ENCODE results near the gene OCA2. TPM values are rescaled to one million over a fixed set of nuclear protein-coding genes. Genes with fewer than 3 reads are reported as not detected.
"Not testable (repeated sequence)": the region's sequence is repeated elsewhere in the genome, so short reads cannot be mapped to it uniquely, and the experiment has no call there.

The OCA2 gene
- total and polyA plus RNA-seq, 11 donors, result 0.04 to 0.10 (median 0.07) TPM; not detected in 8

DNA sequence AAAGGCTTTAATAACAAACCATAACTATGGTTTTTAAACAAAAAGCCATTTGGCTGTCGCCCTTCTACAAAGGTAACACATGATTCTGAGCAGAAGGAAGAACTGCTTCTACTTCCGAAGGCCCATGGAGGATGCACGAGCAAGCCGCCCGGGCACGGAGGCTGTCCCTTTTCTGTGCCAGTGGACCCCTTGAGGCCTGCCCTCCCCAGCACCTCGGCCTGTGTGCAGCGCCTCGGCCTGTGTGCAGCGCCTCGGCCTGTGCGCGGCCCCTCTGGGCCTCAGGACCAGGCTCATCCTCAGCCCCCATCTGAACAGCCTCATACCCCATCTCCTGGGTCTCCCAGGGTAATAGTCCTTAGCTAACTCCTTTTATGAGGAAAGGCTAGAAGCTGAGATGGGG lies 329.5 kb downstream of the OCA2 start:
- Histone ChIP-seq H3K4me1 (no peaks in the 10 kb centered on the region), H3K36me3 (no peaks in the 10 kb centered on the region), H3K9me3 (peaks cover 0 to 23% (median 0%) of the 10 kb centered on the region in 12 donors), H3K27ac (no peak overlapping the region), H3K27me3 (no peaks in the 10 kb centered on the region), H3K4me3 (no peak overlapping the region)
- TF ChIP-seq POLR2A (IDR thresholded peaks at IDR 0.05), result no peak
- DNase-seq, result no peak
- intact Hi-C loops (cut with DNase I), result no loop called here
- WGBS, 4 donors, result 81 to 95% (median 91%) methylated on average over 10 to 13 of the region's 13 CpGs
- no peak for ATAC-seq

DNA sequence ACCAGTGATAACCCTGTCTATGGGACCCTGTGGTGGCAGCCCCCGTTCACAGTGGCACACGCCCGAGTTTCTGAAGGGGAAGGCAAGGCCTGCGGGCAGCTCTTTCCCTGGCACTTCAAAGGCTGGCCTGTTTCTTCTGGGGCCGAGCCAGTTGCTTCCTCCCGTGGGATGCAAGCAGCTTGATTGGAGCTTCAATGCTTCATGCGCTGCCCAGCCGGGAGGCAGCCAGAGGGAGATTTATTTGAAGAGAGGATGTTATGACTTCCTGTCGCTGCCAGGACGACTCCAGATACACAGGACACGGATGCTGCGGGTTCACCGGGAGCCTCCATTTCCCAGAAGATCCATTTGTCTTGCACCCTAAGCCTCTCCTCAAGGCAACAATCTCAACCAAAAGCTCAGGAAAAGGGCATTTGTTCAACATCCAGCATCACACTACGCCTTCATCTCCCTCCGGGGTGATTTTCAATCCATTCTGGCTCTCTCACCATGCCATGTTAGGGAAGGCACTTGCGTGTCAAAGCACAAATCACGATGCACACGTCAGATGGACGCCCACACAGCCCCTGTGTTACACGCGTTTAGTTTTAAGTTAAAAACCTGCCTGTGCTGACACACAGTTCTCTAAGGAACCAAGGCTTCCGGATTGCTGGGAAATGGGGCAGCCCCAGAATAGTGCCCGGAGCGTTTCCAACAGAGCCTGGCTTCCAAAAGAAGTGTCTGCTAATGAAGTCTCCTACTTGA lies 330.2 kb downstream of the OCA2 start:
- ATAC-seq (no peak), DNase-seq (no peak)
- Histone ChIP-seq H3K36me3 (no peaks in the 10 kb centered on the region), H3K27ac (no peak overlapping the region), H3K4me1 (no peaks in the 10 kb centered on the region), H3K4me3 (no peak overlapping the region), H3K9me3 (peaks cover 0 to 23% (median 0%) of the 10 kb centered on the region in 12 donors), H3K27me3 (no peaks in the 10 kb centered on the region)
- intact Hi-C loops (cut with DNase I), result no loop called here
- WGBS, 4 donors, result 65 to 81% (median 72%) methylated on average over 22 to 24 of the region's 24 CpGs
- no peak for TF ChIP-seq POLR2A (IDR thresholded peaks at IDR 0.05)
- TF ChIP-seq, protein P1, sequence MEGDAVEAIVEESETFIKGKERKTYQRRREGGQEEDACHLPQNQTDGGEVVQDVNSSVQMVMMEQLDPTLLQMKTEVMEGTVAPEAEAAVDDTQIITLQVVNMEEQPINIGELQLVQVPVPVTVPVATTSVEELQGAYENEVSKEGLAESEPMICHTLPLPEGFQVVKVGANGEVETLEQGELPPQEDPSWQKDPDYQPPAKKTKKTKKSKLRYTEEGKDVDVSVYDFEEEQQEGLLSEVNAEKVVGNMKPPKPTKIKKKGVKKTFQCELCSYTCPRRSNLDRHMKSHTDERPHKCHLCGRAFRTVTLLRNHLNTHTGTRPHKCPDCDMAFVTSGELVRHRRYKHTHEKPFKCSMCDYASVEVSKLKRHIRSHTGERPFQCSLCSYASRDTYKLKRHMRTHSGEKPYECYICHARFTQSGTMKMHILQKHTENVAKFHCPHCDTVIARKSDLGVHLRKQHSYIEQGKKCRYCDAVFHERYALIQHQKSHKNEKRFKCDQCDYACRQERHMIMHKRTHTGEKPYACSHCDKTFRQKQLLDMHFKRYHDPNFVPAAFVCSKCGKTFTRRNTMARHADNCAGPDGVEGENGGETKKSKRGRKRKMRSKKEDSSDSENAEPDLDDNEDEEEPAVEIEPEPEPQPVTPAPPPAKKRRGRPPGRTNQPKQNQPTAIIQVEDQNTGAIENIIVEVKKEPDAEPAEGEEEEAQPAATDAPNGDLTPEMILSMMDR (IDR thresholded peaks at IDR 0.05), result no peak

DNA sequence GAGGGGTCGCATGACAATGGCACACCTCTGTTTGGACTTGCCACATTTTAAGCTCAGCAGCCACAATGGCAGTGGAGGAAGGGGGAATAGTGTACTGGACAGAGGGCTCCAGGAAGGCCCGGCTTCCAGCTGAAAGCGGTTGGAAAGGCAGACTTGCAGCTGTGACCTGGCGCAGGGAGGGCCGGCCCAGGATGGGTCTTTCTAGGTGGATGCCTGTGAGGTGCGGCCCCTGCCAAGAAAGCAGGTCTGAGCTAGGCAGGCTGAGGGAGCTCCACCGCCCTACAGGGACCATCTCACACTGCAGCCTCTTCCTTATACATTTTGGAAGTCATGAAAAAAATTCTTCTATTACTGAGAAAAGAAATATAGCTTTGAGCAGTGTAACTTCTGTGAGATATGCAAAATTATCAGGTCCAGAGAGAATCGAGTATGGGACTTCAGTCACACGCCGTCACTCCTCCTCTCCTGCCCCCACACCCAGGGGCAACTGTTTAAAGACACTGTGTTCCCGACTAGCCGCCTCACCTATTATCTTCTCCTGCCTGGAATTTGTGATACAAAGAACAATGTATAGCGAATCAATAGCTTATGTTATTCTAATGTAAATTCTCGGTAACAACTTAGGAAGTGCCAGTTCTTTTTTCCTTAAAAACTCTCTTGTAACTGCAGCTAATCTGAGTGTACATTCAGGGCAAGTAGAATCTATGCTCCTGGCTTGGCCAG lies 331.0 kb downstream of the OCA2 start:
- no peak for DNase-seq
- no peak for TF ChIP-seq POLR2A (IDR thresholded peaks at IDR 0.05)
- TF ChIP-seq, protein P1 (IDR thresholded peaks at IDR 0.05), result no peak
- intact Hi-C loops (cut with DNase I), result no loop called here
- no peaks in the 10 kb centered on the region for H3K4me1 ChIP-seq
- 76 to 81% (median 79%) methylated on average over 14 of the region's 14 CpGs for WGBS, 4 donors
- no peak overlapping the region for H3K27ac ChIP-seq
- H3K9me3 ChIP-seq, result peaks cover 0 to 23% (median 0%) of the 10 kb centered on the region in 12 donors
- no peaks in the 10 kb centered on the region for H3K36me3 ChIP-seq
- ATAC-seq, result no peak
- no peak overlapping the region for H3K4me3 ChIP-seq
- H3K27me3 ChIP-seq, result no peaks in the 10 kb centered on the region

DNA sequence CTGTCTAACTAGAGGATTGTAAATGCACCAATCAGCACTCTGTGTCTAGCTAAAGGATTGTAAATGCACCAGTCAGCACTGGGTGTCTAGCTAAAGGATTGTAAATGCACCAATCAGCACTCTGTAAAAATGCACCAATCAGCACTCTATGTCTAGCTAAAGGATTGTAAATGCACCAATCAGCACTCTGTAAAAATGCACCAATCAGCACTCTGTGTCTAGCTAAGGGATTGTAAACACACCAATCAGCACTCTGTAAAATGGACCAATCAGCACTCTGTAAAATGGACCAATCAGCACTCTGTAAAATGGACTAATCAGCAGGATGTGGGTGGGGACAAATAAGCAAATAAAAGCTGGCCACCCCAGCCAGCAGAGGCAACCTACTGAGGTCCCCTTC lies 331.7 kb downstream of the OCA2 start:
- H3K4me3 ChIP-seq; H3K27ac ChIP-seq; ATAC-seq; H3K4me1 ChIP-seq; H3K36me3 ChIP-seq; DNase-seq; H3K27me3 ChIP-seq; intact Hi-C loops (cut with DNase I): not testable (repeated sequence)
- H3K9me3 ChIP-seq, result peaks cover 0 to 23% (median 0%) of the 10 kb centered on the region in 12 donors

DNA sequence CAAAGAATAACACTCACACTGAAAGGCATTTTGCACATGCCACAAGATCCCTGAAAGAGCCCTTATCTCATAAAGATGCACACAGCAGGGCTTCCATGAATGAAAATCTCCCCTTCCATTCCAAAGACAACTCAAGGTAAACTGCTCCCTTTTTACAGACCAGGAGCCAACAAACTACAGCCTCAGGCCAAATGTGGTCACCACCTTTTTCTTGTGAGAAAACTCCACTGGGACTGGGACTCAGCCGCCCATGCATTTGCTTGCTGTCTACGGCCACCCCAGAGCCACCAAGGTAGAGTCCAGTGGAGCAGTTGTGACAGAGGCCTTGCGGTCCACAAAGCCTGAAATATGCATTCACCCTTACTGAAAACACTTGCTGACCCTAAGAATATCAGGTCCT lies 334.8 kb downstream of the OCA2 start:
- H3K4me3 ChIP-seq, result no peak overlapping the region
- no peak for ATAC-seq
- WGBS, 4 donors, result 83 to 92% (median 86%) methylated on average over 3 of the region's 3 CpGs
- no peaks in the 10 kb centered on the region for H3K4me1 ChIP-seq
- no peaks in the 10 kb centered on the region for H3K27me3 ChIP-seq
- TF ChIP-seq, protein P1 (IDR thresholded peaks at IDR 0.05), result no peak
- no peak for TF ChIP-seq POLR2A (IDR thresholded peaks at IDR 0.05)
- no peak for DNase-seq
- peaks cover 0 to 9% (median 0%) of the 10 kb centered on the region in 12 donors for H3K9me3 ChIP-seq
- H3K36me3 ChIP-seq, result no peaks in the 10 kb centered on the region
- H3K27ac ChIP-seq, result no peak overlapping the region
- intact Hi-C loops (cut with DNase I), result no loop called here

All from heart left ventricle (tissue), 16 donors.